IPS DF 4.7 (cell line): ENCODE results near the gene TXNL4A.
"Not testable (repeated sequence)": the region's sequence is repeated elsewhere in the genome, so short reads cannot be mapped to it uniquely, and the experiment has no call there.

ENCODE experiments used
- DNase-seq: peaks from one replicate; pipeline ENCODE4 v3.0.0-alpha.2; 2013; ENCODE audit warnings: low spot score; ENCODE audit errors: extremely low read depth

The TXNL4A gene

DNA sequence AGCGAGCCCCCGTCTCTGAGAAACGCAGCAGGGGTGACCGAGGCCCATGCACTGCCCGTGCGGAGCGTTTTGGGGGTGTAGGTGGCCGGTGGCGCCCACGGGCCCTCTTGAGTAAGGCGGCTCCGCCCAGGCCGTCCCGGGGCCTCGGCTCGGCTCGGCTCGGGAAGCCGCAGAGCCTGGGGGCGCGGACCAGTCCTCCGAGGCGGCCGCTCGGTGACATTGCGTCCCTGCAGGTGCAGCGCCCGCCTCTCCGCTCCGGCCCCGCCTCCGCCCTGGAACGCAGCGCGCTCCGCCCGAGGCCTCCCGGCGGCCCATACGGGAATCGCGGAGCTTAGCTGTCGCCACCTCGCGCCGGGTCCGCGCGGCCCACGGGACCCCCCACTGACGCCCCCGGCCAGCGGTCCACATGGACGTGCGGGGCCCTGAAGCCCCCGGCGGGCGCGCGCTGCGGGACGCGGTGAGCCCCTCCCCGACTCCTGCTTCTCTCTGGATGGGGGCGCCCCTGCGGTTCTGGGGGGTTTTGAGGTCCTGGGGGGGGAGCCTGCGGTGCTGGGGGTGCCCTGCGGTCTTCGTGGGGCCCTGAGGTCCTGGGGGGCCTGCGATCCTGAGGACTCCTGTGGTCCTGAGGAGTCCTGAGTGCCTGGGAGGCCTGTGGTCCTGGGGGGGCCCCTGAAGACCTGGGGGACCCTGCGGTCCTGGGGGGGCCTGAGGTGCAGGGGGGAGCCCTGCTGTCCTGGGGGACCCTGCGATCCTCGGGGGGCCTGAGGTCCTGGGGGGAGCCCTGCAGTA lies 23.8 kb downstream of the TXNL4A start, which contains the start of gene HSBP1L1:
TSS of gene HSBP1L1 (plus strand) at position 314 of the 789 bp plus-strand sequence. CDS start at position 407, 93 bp downstream.
- DNase-seq = no peak

DNA sequence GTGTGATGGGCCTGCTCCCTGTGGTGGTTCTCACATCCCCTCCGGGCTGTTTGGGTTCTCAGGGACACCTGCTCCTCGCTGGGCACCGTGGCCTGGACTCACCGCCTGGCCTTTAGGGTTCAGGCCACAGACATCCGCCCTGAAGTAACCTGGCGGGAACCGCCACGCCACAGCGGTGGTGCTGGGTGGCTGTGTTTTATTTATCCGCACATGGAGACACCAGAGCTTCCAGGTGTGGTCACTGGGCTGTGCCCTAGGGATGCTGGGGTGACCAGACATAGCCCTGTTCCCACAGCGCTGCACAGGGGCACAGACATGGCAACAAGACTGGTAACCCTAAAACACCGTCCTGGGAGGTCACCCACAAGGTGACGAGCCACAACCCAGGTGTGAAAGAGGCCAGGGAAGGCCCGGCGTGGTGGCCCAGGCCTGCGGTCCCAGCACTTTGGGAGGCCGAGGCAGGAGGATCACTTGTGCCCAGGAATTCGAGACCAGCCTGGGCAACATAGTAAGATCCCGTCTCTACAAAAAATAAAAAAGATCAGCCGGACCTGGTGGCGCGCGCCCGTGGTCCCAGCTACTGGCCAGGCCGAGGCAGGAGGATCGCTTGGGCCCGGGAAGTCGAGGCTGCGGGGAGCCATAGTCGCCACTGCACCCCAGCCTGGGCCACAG lies 24.6 kb downstream of the TXNL4A start:
- DNase-seq = no peak

DNA sequence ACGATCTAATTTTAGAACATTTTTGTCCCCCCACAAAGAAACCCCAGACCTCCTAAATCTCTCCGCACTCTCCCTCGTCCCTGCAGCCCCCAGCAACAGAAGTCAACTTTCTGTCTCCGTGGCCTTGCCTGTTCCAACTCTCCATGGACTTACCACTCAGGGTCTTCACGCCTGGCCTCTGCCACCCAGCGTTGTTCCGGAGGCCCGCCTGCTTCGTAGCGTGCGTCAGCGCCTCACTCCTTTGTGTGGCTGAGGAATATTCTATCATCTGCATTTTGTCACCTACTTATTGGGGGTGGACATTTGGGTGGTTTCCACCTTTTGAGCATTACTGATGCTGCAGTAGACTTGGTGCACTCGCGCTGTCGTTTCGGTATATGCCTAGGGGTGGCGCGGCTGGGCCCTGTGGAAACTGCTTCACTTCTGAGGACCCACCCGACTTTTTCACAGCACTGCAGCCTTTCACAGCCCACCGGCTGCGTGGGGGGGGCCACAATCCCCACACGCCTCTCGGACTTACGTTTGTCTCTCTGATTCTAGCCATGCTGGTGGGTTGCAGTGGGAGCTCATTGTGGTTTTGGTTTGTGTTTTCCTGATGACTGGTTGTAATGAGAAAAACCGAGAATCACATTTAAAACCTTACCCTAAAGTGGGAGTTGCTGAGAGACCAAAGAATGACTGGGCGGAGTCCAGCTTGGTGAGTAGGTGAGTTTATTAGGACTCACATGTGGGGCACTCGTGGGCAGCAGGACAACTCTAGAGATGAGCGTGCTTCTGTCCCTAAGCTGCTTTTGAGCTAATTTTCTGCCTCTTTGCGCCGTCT lies 25.3 kb downstream of the TXNL4A start:
- DNase-seq = no peak

DNA sequence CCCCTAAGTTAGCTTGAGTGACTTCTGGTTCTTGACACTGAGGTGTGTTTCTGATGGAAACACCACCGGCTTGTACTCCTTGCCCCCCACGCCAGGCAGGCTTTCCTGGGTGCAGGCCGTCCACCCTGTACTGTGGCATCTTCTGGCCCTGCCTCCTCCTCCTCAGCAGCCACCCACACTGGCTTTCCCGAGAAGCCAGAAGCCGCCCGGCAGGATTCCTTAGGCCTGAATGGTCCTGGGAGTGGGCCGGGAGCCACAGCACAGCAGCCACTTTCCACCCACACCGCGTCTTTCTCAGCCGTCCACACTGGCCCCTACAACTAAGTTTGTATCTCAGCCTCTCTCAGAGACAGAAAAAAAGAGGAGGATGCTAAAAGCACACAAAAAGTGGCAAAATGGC lies 26.1 kb downstream of the TXNL4A start:
- DNase-seq = no peak

DNA sequence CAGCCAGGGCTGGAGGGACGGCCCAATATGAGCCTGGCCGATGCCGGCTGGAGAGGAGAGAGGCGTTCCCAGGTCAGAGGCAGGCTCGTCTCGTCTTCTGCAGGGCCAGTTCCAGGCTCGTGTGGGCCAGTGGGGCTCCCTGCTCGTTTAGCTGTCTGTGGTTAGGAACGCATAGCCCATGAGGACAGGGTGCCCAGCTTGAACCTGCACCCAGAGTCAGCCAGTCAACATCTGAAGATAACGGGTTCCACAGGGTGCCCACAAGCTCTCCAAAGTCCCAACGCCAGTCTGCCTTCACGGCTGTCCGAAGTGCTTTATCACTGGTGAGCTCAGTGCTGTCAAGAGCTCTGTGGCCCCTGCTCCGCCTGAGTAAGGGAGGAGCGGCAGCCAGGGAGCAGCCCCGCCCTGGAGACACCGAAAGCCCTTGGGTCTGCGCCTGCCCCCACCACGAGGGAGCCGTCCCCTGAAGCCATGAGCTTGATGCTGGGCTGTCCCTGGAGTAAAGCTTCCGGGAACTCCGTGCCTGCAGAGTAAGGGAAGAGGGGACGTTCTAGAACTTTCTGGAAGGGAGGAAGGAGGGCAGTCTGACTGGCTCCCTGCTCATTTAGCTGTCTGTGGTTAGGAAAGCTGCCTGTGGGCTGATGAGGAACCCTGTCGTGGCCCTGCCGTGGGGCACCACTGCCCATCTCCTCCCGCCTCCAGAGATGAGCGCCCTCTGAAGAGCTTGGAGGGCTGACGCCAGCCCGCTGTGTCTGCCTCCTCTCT lies 26.7 kb downstream of the TXNL4A start:
- DNase-seq = no peak

DNA sequence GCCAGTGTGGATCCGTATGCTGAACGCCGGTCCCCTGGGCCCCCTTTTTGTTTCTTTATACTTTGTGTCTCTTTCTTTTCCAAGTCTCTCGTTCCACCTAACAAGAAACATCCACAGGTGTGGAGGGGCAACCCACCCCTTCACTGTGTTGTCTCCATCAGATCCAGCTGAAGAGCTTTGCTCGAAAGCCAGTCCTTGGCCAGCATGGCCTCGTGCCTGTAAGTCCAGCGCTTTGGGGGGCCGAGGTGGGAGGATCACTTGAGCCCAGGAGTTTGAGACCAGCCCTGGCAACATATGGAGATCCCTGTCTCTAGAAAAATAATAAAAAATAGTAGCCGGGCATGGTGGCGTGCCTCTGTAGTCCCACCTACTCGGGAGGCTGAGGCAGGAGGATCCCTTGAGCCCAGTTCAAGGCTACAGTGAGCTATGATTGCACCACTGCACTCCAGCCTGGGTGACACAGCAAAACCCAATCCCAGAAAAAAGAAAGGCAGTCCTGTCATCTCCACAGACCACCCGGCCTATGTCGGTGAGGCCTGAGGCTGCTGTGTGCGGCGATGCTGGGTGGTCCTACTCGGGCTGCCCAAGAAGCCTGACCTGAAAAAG lies 27.3 kb downstream of the TXNL4A start:
- DNase-seq = no peak

DNA sequence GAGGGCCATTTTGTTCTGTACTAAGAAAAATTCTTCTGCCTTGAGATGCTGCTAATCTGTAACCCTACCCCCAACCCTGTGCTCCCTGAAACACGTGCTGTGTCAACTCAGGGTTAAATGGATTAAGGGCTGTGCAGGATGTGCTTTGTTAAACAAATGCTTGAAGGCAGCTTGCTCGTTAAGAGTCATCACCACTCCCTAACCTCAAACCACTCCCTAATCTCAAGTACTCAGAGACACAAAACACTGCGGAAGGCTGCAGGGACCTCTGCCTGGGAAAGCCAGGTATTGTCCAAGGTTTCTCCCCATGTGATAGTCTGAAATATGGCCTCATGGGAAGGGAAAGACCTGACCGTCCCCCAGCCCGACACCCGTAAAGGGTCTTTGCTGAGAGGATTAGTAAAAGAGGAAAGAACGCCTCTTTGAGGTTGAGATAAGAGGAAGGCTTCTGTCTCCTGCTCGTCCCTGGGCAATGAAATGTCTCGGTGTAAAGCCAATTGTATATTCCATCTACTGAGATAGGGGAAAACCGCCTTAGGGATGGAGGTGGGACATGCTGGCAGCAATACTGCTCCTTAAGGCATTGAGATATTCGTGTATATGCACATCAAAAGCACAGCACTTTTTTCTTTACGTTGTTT lies 28.1 kb downstream of the TXNL4A start:
- not testable (repeated sequence) for DNase-seq

DNA sequence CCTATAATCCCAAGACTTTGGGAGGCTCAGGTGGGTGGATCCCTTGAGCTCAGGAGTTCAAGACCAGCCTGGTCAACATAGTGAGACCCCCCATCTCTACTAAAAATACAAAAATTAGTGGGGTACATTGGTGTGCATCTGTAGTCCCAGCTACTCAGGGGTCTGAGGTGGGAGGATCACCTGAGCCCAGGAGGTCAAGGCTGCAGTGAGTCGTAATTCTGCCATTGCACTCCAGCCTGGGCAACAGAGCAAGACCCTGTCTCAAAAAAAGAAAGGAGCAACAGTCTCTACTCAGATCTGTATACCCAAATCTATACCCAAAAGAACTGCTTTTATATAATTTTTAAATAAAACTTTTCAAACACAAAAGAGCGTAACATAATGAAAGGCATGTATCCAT lies 29.4 kb downstream of the TXNL4A start:
- no peak for DNase-seq

DNA sequence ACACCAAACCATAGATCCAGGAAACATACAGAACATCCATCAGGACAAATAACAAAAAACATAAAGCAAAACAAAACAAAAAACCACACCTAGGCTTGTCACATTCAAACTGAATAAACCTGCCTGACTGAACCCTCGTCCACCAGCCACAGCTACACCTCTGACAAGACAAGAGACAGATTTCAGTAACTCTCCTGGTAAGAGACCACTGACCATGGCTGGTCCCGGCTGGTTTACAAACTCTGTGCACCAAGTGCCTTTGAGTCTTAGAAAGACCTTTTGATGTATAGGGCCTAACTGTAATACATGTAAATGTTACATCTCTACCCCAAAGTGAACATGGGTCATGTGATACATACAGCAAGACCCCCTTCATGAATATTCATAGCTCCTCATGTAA lies 32.1 kb downstream of the TXNL4A start:
- DNase-seq = no peak

DNA sequence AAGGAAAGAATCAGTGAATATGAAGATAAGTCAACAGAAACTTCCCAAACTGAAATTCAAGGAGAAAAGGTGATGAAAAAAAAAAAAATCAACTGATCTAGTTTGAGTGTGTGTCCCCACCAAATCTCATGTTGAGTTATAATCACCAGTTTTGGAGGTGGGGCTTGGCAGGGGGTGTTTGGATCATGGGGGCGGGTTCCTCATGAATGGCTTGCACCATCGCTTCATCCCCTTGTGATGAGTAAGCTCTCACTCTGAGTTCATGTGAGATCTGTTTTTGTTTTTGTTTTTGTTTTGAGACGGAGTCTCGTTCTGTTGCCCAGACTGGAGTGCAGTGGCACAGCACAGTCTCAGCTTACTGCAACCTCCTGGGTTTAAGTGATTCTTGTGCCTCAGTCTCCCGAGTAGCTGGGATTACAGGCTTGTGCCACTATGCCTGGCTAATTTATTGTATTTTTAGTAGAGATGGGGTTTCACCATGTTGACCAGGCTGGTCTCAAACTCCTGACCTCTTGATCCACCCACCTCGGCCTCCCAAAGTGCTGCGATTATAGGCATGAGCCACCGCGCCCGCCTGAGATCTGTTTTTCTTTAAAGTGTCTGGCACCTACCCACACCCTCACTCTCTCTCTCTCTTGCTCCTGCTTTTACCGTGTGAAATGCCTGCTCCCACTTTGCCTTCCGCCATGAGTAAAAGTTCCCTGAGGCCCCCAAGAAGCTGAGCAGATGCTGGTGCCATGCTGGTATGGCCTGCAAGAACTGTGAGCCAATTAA lies 32.9 kb downstream of the TXNL4A start:
- DNase-seq = no peak

DNA sequence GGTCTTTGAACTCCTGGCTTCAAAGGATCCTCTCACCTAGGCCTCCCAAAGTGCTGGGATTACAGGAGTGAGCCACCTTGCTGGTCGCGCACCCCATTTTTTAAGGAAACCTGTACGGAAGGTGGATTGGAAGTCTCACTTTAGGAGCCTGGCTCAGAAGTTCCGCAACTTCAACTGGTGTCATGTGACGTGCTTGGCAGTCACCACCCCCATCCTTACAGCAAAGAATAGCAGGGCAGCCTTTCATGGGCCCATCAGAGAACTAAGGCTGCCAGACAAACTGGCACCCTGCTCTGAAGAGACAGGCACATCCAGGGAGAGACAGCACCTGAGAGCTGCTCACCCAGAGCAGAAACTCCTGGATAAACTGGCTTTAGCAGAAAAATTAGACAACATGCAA lies 33.6 kb downstream of the TXNL4A start:
- DNase-seq = no peak

DNA sequence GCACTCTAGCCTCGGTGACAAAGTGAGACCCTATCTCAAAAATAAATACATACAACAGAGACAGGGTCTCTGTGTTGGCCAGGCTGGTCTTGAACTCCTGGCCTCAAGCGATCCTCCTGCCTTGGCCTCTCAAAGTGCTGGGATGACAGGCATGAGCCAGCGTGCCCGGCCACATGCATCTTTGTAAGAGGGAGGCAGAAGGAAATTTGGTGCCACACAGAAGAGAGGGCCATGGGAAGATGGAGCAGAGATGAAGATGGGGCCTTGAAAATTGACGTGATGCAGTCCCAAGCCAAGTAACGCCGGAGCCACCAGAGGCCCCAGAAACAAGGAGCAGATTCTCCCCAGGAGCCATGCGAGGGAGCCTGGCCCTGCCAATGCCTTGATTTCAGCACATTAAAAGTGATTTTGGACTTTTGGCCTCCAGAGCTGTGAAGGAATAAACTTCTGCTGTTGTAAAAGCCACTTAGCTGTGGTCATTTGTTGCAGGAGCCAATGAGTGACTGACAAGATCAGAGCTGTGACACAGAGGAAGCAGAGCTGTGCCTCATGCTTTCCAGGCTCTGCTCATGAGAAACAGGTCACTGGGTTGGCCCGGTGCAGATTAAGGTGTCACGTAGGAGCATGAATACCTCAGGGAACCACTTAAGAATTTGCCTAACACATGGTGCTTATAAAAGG lies 34.3 kb downstream of the TXNL4A start:
- no peak for DNase-seq

DNA sequence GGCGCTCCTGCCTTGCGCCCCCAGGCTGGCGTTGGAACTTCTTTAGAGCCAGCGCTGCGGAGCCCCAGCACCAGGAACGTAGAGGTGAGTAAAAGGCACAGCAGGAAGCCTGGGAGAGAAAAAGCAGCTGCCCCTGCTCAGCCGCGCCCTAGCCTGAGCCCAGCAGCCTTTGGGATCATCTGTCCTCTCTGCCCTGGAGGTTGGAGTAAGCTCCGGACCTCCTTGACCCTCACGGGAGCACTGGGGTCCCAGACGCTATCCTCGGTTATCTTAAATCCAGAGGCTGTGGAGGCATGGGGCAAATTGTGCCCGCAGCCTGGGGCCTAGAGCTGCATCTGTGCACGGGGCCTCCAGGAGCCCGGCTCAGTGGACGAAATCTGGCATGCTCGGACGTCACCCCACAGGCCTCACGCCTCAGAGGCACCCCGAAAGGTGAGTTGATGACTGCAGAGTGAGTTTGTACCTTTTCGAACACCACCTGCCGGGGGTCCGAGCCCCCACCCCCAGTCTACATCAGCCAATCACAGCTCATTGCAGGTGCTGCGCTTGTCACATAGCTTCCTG lies 35.3 kb downstream of the TXNL4A start:
- no peak for DNase-seq

DNA sequence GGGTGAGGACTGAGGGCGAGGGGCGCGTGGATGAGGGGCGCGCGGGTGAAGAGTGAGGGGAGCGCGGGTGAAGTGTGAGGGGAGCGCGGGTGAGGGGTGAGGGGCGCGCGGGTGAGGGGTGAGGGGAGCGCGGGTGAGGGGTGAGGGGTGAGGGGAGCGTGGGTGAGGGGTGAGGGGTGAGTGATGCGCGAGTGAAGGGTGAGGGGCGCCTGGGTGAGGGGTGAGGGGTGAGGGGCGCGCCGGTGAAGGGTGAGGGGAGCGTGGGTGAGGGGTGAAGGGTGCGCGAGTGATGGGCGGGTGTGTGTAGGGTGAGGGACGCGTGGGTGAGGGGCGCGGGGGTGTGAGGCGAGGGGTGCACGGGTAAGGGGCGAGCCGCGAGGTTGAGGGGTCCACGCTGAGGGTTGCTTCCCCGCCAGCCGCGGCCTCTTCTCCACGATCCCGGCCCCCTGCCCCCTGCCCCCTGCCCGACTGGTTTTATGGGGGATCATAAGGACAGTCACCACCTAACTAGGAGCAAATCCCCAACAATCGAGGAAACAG lies 35.8 kb downstream of the TXNL4A start:
- DNase-seq = no peak

DNA sequence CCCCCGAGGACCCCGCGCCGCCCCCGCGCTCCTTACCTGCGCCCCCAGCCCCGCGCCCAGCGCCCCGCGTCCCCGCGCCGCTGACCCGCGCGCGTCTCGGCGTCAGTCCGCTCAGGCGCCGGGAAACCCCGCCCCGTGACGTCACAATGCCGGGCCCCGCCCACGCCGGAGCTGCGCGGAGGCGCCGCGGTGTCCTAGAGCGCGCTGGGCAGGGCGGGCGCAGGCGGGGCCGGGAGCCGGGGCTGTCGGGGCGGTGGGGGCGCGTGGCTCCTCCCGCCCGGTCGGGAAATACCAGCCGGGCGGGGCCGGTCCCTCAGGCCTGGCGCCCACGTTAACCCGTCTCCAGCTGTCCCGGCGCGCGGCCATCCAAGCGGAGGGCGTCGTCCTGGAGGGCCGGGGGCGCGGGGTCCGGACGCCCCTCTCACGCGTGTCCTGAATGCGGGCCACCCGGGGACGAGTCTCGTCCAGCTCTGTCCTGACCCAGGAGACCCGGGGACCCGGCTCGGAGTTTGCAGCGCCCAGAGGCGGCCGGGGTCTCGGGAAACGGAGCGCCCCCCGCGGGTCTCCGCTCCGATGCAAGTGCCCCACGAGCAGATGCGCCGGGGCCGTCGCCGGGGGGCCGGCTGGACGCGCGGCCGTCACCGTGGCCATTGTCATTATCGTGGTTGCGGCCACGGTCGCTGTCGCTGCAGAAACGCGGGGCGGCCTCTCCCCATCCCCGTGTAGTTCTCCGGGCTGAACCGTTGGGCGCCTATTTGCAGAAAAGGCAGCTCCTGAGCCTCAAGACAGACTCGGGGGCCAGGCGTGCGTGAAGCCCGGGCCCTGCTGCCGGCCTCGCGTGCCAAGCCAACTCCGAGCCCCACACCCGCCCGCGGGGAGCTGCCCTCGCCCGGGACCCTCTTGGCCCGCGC lies 36.6 kb downstream of the TXNL4A start, which contains the start of gene SLC66A2:
TSS of gene SLC66A2 (minus strand) at position 109 of the 911 bp plus-strand sequence. CDS start 727 bp downstream, outside the sequence.
- DNase-seq = no peak

DNA sequence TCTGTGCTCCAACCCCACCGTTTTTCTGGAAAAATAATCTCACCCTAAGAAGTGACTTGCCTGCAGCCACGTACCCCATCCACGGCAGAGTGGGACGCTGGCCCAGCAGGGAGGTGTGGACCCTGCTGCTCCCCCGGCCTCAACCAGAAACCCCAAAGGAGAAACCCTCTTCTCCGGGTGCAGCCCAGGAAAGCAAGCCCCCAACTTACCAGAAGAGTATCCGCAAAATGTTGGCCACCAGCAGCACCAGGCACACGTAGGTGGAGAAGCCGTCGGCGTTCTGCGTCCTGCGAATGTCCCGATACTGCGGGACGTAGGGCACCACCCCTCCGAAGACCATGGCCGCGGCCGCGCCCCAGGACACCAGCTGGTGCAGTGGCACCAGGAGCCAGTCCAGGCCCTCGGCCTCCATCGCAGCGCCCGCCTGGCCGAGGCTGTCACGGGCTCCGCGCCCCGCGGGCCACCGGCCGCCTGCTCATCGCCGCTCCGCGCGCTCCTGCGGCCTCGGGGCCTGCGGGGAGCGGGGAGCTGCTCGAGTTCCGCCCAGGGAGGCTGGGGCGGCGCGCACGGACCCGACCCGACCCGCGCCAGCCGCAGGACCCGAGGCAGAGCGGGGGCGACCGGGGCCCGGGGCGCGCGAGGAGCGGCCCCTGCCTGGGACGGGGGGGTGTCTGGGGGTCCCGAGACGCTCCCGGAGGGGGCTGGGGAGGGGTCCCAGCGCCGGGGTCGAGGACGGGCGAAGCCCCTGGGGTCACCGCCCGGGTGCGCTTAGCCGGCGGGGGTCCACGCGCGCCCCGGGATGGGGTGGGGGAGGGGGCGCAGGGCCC lies 37.6 kb downstream of the TXNL4A start:
- no peak for DNase-seq
